ENCODE results near the gene SUMO1.

- TF ChIP-seq CBX8 (IDR thresholded peaks at IDR 0.05; ENCODE audit: borderline replicate concordance, low read depth, low read length) (no peak), CTCF (IDR thresholded peaks at IDR 0.05; ENCODE audit: control extremely low read depth in 1 of 3, insufficient read depth in 1 of 3, low read depth in 1 of 3, low read length in 3 of 3) (no peak), POLR2AphosphoS5 (IDR thresholded peaks at IDR 0.05; ENCODE audit: low read depth, low read length) (no peak), MAX (IDR thresholded peaks at IDR 0.05) (no peak), BRCA1 (IDR thresholded peaks at IDR 0.05; ENCODE audit: low read depth, low read length) (no peak), ATF2 (IDR thresholded peaks at IDR 0.05; ENCODE audit: low read length) (no peak), KDM5A (IDR thresholded peaks at IDR 0.05; ENCODE audit: low read length) (no peak), CREB1 (IDR thresholded peaks at IDR 0.05) (no peak), ZNF274 (IDR thresholded peaks at IDR 0.05; ENCODE audit: borderline replicate concordance, extremely low read depth, low read length) (no peak), RXRA (IDR thresholded peaks at IDR 0.05; ENCODE audit: insufficient read depth, low read depth, low read length) (no peak), EP300 (IDR thresholded peaks at IDR 0.05; ENCODE audit: borderline replicate concordance in 1 of 2, low read depth in 2 of 2, low read length in 2 of 2) (no peak), RFX5 (IDR thresholded peaks at IDR 0.05; ENCODE audit: borderline replicate concordance, low read depth, low read length) (no peak), POLR2A (IDR thresholded peaks at IDR 0.05; ENCODE audit: control extremely low read depth in 1 of 2, low read depth in 2 of 2, low read length in 2 of 2) (no peak), CEBPB (IDR thresholded peaks at IDR 0.05; ENCODE audit: low read depth, low read length) (no peak)
These were observed 68.5 kb downstream of the SUMO1 start for GRCh38 chr2:202169832-202170424.
